HG02938 (cell line): ENCODE measurements around the gene DMRTB1.
"Not testable (repeated sequence)": the region's sequence is repeated elsewhere in the genome, so short reads cannot be mapped to it uniquely, and the experiment has no call there.

Source experiments
- ATAC-seq: cut with Tn5 transposase; IDR thresholded peaks from one replicate; pipeline ENCODE4 v1.9.1; 2021; ENCODE audit warnings: mild to moderate bottlenecking, moderate library complexity; ENCODE audit not compliant: unreplicated experiment

DMRTB1 gene

GRCh38 chr1:53434405-53435007 is 24.7 kb upstream of the DMRTB1 start:
- ATAC-seq = not testable (repeated sequence)

- ATAC-seq = no peak
Observed at GRCh38 chr1:53435151-53435550, 24.0 kb upstream of the DMRTB1 start.

- ATAC-seq = no peak
Observed at GRCh38 chr1:53438427-53439336, 20.5 kb upstream of the DMRTB1 start.

- ATAC-seq = no peak
Observed at GRCh38 chr1:53439337-53440207, 19.6 kb upstream of the DMRTB1 start.

GRCh38 chr1:53440633-53441032 is 18.6 kb upstream of the DMRTB1 start:
- ATAC-seq = no peak

- no peak for ATAC-seq
Observed at GRCh38 chr1:53442299-53442698, 16.9 kb upstream of the DMRTB1 start.

GRCh38 chr1:53446051-53446450 is 13.1 kb upstream of the DMRTB1 start:
- ATAC-seq = no peak

GRCh38 chr1:53447413-53447812 is 11.8 kb upstream of the DMRTB1 start:
- ATAC-seq = no peak

GRCh38 chr1:53448241-53448841 is 10.9 kb upstream of the DMRTB1 start:
- no peak for ATAC-seq

- ATAC-seq = no peak
Observed at GRCh38 chr1:53449021-53449420, 10.2 kb upstream of the DMRTB1 start.

- no peak for ATAC-seq
Observed at GRCh38 chr1:53449693-53450092, 9.5 kb upstream of the DMRTB1 start.

GRCh38 chr1:53450225-53450624 is 9.0 kb upstream of the DMRTB1 start:
- ATAC-seq = no peak

- ATAC-seq = no peak
Observed at GRCh38 chr1:53454019-53454418, 5.2 kb upstream of the DMRTB1 start.

GRCh38 chr1:53455364-53455991 is 3.7 kb upstream of the DMRTB1 start:
- no peak for ATAC-seq

GRCh38 chr1:53458634-53459033 is 565 bp upstream of the DMRTB1 start:
- ATAC-seq = no peak

GRCh38 chr1:53460211-53460634 is 1.0 kb downstream of the DMRTB1 start:
- ATAC-seq = no peak

- ATAC-seq = no peak
Observed at GRCh38 chr1:53460666-53461322, 1.6 kb downstream of the DMRTB1 start.

GRCh38 chr1:53461323-53462044 is 2.3 kb downstream of the DMRTB1 start:
- ATAC-seq = no peak

- ATAC-seq = no peak
Observed at GRCh38 chr1:53462193-53462592, 3.0 kb downstream of the DMRTB1 start.
